Measurements from ENCODE around the gene GJA4. TPM values are rescaled to one million over a fixed set of nuclear protein-coding genes. Genes with fewer than 3 reads are reported as not detected.
A peak's percentile ranks its signal among the peaks of the same experiment; 100 is the strongest.

GJA4 gene
- total RNA-seq, 3 donors from 2014 or later (not counting 1 experiment from before 2014, with no cell fraction given) = not detected

- intact Hi-C loops (cut with micrococcal nuclease) = no loop called here
These were observed 50.2 kb downstream of the GJA4 start for GRCh38 chr1:34842952-34843371.

GRCh38 chr1:34843392-34844251 lies 50.8 kb downstream of the GJA4 start:
- WGBS (ENCODE audit: insufficient coverage) = 75% methylated on average over 13 of the region's 14 CpGs
- Histone ChIP-seq H3K27ac (ENCODE audit: low read length) (no peak overlapping the region), H3K4me3 (ENCODE audit: low read length) (no peak overlapping the region), H3K4me1 (ENCODE audit: control insufficient read depth, insufficient read depth, low read length) (peaks cover 15% of the 10 kb centered on the region), H3K36me3 (ENCODE audit: control insufficient read depth, insufficient read depth, low read length) (peaks cover 6% of the 10 kb centered on the region), H3K9me3 (ENCODE audit: control insufficient read depth, insufficient read depth, low read length) (no peaks in the 10 kb centered on the region), H3K27me3 (ENCODE audit: control insufficient read depth, insufficient read depth, low read length) (no peaks in the 10 kb centered on the region)
- no peaks in the 10 kb centered on the region for H3K36me3 Mint-ChIP-seq
- H3K9me3 Mint-ChIP-seq = no peaks in the 10 kb centered on the region
- peak overlapping the region; percentile 35 to 85 for H3K27ac Mint-ChIP-seq
- intact Hi-C loops (cut with micrococcal nuclease) = no loop called here
- peak overlapping the region; percentile 15 for H3K4me3 Mint-ChIP-seq
- H3K4me1 Mint-ChIP-seq = peaks cover 25 to 37% of the 10 kb centered on the region in 2 donors
- no peak for TF ChIP-seq CTCF (IDR thresholded peaks at IDR 0.05)
- H3K27me3 Mint-ChIP-seq (ENCODE audit: low read depth in 2 of 2) = no peaks in the 10 kb centered on the region
- ATAC-seq (no peak), DNase-seq (no peak)

More at GRCh38 chr1:34842952-34843371, 50.2 kb downstream of the GJA4 start:
- H3K9me3 ChIP-seq (ENCODE audit: control insufficient read depth, insufficient read depth, low read length) = no peaks in the 10 kb centered on the region
- H3K27me3 ChIP-seq (ENCODE audit: control insufficient read depth, insufficient read depth, low read length) = no peaks in the 10 kb centered on the region
- WGBS (ENCODE audit: insufficient coverage) = 50% methylated on average over 4 of the region's 4 CpGs
- no peaks in the 10 kb centered on the region for H3K36me3 Mint-ChIP-seq
- peaks cover 21 to 33% of the 10 kb centered on the region in 2 donors for H3K4me1 Mint-ChIP-seq
- H3K4me3 ChIP-seq (ENCODE audit: low read length) = no peak overlapping the region
- no peak overlapping the region for H3K4me3 Mint-ChIP-seq
- peaks cover 15% of the 10 kb centered on the region for H3K4me1 ChIP-seq (ENCODE audit: control insufficient read depth, insufficient read depth, low read length)
- peaks cover 5% of the 10 kb centered on the region for H3K36me3 ChIP-seq (ENCODE audit: control insufficient read depth, insufficient read depth, low read length)
- H3K9me3 Mint-ChIP-seq = no peaks in the 10 kb centered on the region
- no peak overlapping the region for H3K27ac ChIP-seq (ENCODE audit: low read length)
- no peaks in the 10 kb centered on the region for H3K27me3 Mint-ChIP-seq (ENCODE audit: low read depth in 2 of 2)
- H3K27ac Mint-ChIP-seq = peak overlapping the region; percentile 35 to 85
- TF ChIP-seq CTCF (IDR thresholded peaks at IDR 0.05) = no peak
- ATAC-seq (peak in 1 of 3 donors; percentile 35), DNase-seq (no peak)

- H3K4me3 Mint-ChIP-seq = no peak overlapping the region
- Histone ChIP-seq H3K36me3 (ENCODE audit: control insufficient read depth, insufficient read depth, low read length) (peaks cover 6% of the 10 kb centered on the region), H3K4me3 (ENCODE audit: low read length) (no peak overlapping the region), H3K27ac (ENCODE audit: low read length) (no peak overlapping the region), H3K4me1 (ENCODE audit: control insufficient read depth, insufficient read depth, low read length) (peaks cover 15% of the 10 kb centered on the region), H3K9me3 (ENCODE audit: control insufficient read depth, insufficient read depth, low read length) (no peaks in the 10 kb centered on the region), H3K27me3 (ENCODE audit: control insufficient read depth, insufficient read depth, low read length) (no peaks in the 10 kb centered on the region)
- H3K27me3 Mint-ChIP-seq (ENCODE audit: low read depth in 2 of 2) = no peaks in the 10 kb centered on the region
- peaks cover 27 to 41% of the 10 kb centered on the region in 2 donors for H3K4me1 Mint-ChIP-seq
- no peaks in the 10 kb centered on the region for H3K9me3 Mint-ChIP-seq
- 98% methylated on average over 4 of the region's 4 CpGs for WGBS (ENCODE audit: insufficient coverage)
- H3K36me3 Mint-ChIP-seq = no peaks in the 10 kb centered on the region
- H3K27ac Mint-ChIP-seq = peak overlapping the region in 1 of 2 donors; percentile 85
- DNase-seq (no peak), ATAC-seq (no peak)
- TF ChIP-seq CTCF (IDR thresholded peaks at IDR 0.05) = no peak
- intact Hi-C loops (cut with micrococcal nuclease) = no loop called here
These were observed 51.4 kb downstream of the GJA4 start for GRCh38 chr1:34844252-34844634.

Other genes with a start within 250 kb of the GJA4 start
- not detected for gene GJB5, start 38.0 kb upstream of the GJA4 start, total RNA-seq
- not detected for gene GJB4, start 33.3 kb upstream of the GJA4 start, total RNA-seq
- not detected for gene GJB3, start 11.8 kb upstream of the GJA4 start, total RNA-seq
- gene SMIM12, start 66.8 kb downstream of the GJA4 start, total RNA-seq = 10 to 100 TPM; 33.4 to 44.5 (median 36.5) TPM
- gene DLGAP3, start 136.7 kb downstream of the GJA4 start, total RNA-seq = under 1 TPM; 0.33 to 0.38 (median 0.36) TPM
- 10 to 100 TPM in 2 of 3 donors, 1 to 10 TPM in 1; 4.1 to 18.5 (median 10.5) TPM for gene TMEM35B, start 192.3 kb downstream of the GJA4 start, total RNA-seq
- gene ZMYM6, start 238.9 kb downstream of the GJA4 start, total RNA-seq = 10 to 100 TPM; 48.3 to 50.2 (median 48.8) TPM